ENCODE results near the gene DPP10.

Gene DPP10

GRCh38 chr2:115194623-115195022 lies 752.2 kb downstream of the DPP10 start:
- Histone ChIP-seq H3K4me1 (ENCODE audit: control insufficient read depth in 1 of 2, insufficient read depth in 1 of 2, low read depth in 1 of 2, low read length in 1 of 2) (no peaks in the 10 kb centered on the region), H3K27ac (no peak overlapping the region), H3K36me3 (no peaks in the 10 kb centered on the region), H3K27me3 (no peaks in the 10 kb centered on the region), H3K4me3 (ENCODE audit: low read depth in 1 of 2, low read length in 1 of 2) (no peak overlapping the region), H3K9me3 (no peaks in the 10 kb centered on the region)
- TF ChIP-seq, protein P1, sequence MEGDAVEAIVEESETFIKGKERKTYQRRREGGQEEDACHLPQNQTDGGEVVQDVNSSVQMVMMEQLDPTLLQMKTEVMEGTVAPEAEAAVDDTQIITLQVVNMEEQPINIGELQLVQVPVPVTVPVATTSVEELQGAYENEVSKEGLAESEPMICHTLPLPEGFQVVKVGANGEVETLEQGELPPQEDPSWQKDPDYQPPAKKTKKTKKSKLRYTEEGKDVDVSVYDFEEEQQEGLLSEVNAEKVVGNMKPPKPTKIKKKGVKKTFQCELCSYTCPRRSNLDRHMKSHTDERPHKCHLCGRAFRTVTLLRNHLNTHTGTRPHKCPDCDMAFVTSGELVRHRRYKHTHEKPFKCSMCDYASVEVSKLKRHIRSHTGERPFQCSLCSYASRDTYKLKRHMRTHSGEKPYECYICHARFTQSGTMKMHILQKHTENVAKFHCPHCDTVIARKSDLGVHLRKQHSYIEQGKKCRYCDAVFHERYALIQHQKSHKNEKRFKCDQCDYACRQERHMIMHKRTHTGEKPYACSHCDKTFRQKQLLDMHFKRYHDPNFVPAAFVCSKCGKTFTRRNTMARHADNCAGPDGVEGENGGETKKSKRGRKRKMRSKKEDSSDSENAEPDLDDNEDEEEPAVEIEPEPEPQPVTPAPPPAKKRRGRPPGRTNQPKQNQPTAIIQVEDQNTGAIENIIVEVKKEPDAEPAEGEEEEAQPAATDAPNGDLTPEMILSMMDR (IDR thresholded peaks at IDR 0.05), result no peak

GRCh38 chr2:115196587-115196986 lies 754.1 kb downstream of the DPP10 start:
- no peaks in the 10 kb centered on the region for H3K36me3 ChIP-seq
- H3K4me1 ChIP-seq (ENCODE audit: control insufficient read depth in 1 of 2, insufficient read depth in 1 of 2, low read depth in 1 of 2, low read length in 1 of 2), result no peaks in the 10 kb centered on the region

DNA sequence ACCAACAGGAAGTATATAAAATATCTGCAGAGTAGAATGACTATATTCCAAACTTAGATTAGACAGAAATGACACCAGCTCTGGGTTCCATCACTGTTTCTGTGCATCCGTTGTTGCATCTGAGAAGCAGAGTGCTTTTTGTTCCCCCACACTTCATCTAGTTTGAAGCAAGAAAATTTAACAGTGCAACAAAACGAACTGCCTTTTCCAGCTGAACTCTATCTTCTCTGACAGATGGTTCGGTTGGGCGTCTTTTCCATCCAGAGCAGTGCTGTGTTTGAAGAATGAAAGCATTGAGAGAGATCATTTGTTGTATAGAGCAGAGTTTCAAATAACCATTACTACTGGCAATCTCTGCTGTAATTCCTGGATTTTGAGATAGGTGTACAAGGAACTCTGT lies 757.5 kb downstream of the DPP10 start:
- Histone ChIP-seq H3K36me3 (no peaks in the 10 kb centered on the region), H3K4me3 (ENCODE audit: low read depth in 1 of 2, low read length in 1 of 2) (no peak overlapping the region), H3K9me3 (no peaks in the 10 kb centered on the region), H3K4me1 (ENCODE audit: control insufficient read depth in 1 of 2, insufficient read depth in 1 of 2, low read depth in 1 of 2, low read length in 1 of 2) (no peaks in the 10 kb centered on the region), H3K27ac (no peak overlapping the region), H3K27me3 (no peaks in the 10 kb centered on the region)
- TF ChIP-seq, protein P1 (IDR thresholded peaks at IDR 0.05), result no peak

More at GRCh38 chr2:115196587-115196986, 754.1 kb downstream of the DPP10 start:
- no peak overlapping the region for H3K27ac ChIP-seq
- H3K9me3 ChIP-seq, result no peaks in the 10 kb centered on the region
- TF ChIP-seq, protein P1 (IDR thresholded peaks at IDR 0.05), result no peak
- H3K4me3 ChIP-seq (ENCODE audit: low read depth in 1 of 2, low read length in 1 of 2), result no peak overlapping the region
- H3K27me3 ChIP-seq, result no peaks in the 10 kb centered on the region

GRCh38 chr2:115201386-115201785 lies 758.9 kb downstream of the DPP10 start:
- Histone ChIP-seq H3K36me3 (no peaks in the 10 kb centered on the region), H3K9me3 (no peaks in the 10 kb centered on the region), H3K27me3 (no peaks in the 10 kb centered on the region), H3K4me3 (ENCODE audit: low read depth in 1 of 2, low read length in 1 of 2) (no peak overlapping the region), H3K27ac (no peak overlapping the region), H3K4me1 (ENCODE audit: control insufficient read depth in 1 of 2, insufficient read depth in 1 of 2, low read depth in 1 of 2, low read length in 1 of 2) (no peaks in the 10 kb centered on the region)
- TF ChIP-seq, protein P1 (IDR thresholded peaks at IDR 0.05), result no peak

DNA sequence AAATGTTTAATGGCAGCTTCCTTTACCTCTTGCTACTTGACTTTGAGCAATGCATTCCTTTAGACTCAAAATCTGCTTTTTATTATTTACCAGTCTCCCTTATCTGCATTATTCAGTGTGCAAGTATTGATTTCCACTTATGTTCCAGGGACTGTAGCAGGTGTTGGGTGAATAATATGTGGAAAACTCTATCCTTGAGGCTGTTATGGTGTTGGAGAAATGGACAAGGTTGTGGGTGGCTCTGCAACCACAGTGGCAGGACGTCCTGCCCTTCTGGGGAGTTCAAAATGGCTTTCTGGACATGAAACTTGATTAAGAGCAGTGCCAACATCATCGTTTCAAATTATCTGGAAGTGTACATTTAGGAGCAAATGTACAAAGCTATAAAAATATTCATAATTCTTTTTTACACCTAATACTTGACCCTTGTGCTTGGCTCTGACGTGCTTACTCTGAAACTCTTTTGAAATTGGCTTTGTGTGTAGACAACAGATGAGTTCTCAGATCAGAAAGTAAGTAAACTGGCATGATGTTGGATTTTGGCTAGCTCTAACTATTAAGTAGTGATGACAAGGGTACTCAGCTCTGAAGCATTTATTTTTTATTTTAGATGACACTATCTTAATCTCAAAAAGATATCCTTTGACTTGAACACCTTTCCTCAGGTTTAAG lies 766.2 kb downstream of the DPP10 start:
- Histone ChIP-seq H3K36me3 (no peaks in the 10 kb centered on the region), H3K9me3 (no peaks in the 10 kb centered on the region), H3K4me3 (ENCODE audit: low read depth in 1 of 2, low read length in 1 of 2) (no peak overlapping the region), H3K4me1 (ENCODE audit: control insufficient read depth in 1 of 2, insufficient read depth in 1 of 2, low read depth in 1 of 2, low read length in 1 of 2) (no peaks in the 10 kb centered on the region), H3K27me3 (no peaks in the 10 kb centered on the region), H3K27ac (no peak overlapping the region)
- TF ChIP-seq, protein P1 (IDR thresholded peaks at IDR 0.05), result no peak

Measured in neutrophil (primary cell).